Measurements from ENCODE around the gene AHCYL1. TPM values are rescaled to one million over a fixed set of nuclear protein-coding genes. Genes with fewer than 3 reads are reported as not detected.

Gene AHCYL1
- total and polyA plus RNA-seq, 2 donors from 2014 or later: 103 to 125 TPM

GRCh38 chr1:110006516-110006915, 22.0 kb downstream of the AHCYL1 start:
- Histone ChIP-seq H3K9me3 (ENCODE audit: control insufficient read depth in 2 of 3, insufficient read depth in 1 of 3, low read length in 3 of 3) (no peaks in the 10 kb centered on the region), H3K9ac (ENCODE audit: low read length in 3 of 3) (no peak overlapping the region), H3K27ac (ENCODE audit: low read depth in 2 of 2, low read length in 2 of 2) (no peak overlapping the region), H3K4me1 (ENCODE audit: control insufficient read depth in 2 of 3, insufficient read depth in 2 of 3, low read depth in 1 of 3, low read length in 3 of 3) (peaks cover 10 to 41% (median 24%) of the 10 kb centered on the region in 3 donors), H3K4me3 (ENCODE audit: low read length in 3 of 3) (no peak overlapping the region), H3K36me3 (ENCODE audit: control insufficient read depth in 2 of 3, insufficient read depth in 3 of 3, low read length in 3 of 3) (peaks cover 6 to 26% (median 23%) of the 10 kb centered on the region in 3 donors), H3K27me3 (ENCODE audit: control insufficient read depth, insufficient read depth, low read length) (no peaks in the 10 kb centered on the region)
- intact Hi-C loops (cut with DNase I): no loop called here
- DNase-seq (no peak), FAIRE-seq (no peak)
- no peak for TF ChIP-seq CTCF (IDR thresholded peaks at IDR 0.05; ENCODE audit: borderline replicate concordance, extremely low read depth, insufficient read depth)

- H3K27me3 ChIP-seq (ENCODE audit: control insufficient read depth, insufficient read depth, low read length): no peaks in the 10 kb centered on the region
- H3K9me3 ChIP-seq (ENCODE audit: control insufficient read depth in 2 of 3, insufficient read depth in 1 of 3, low read length in 3 of 3): no peaks in the 10 kb centered on the region
- H3K4me1 ChIP-seq (ENCODE audit: control insufficient read depth in 2 of 3, insufficient read depth in 2 of 3, low read depth in 1 of 3, low read length in 3 of 3): peaks cover 10 to 41% (median 24%) of the 10 kb centered on the region in 3 donors
- DNase-seq: no peak
- intact Hi-C loops (cut with DNase I): no loop called here
- H3K27ac ChIP-seq (ENCODE audit: low read depth in 2 of 2, low read length in 2 of 2): no peak overlapping the region
- H3K9ac ChIP-seq (ENCODE audit: low read length in 3 of 3): no peak overlapping the region
- TF ChIP-seq CTCF (IDR thresholded peaks at IDR 0.05; ENCODE audit: borderline replicate concordance, extremely low read depth, insufficient read depth): no peak
- no peak for FAIRE-seq
- peaks cover 12 to 33% (median 31%) of the 10 kb centered on the region in 3 donors for H3K36me3 ChIP-seq (ENCODE audit: control insufficient read depth in 2 of 3, insufficient read depth in 3 of 3, low read length in 3 of 3)
- no peak overlapping the region for H3K4me3 ChIP-seq (ENCODE audit: low read length in 3 of 3)
Measured at GRCh38 chr1:110007046-110007830, 22.7 kb downstream of the AHCYL1 start.

- Histone ChIP-seq H3K36me3 (ENCODE audit: control insufficient read depth in 2 of 3, insufficient read depth in 3 of 3, low read length in 3 of 3) (peaks cover 16 to 43% (median 34%) of the 10 kb centered on the region in 3 donors), H3K27me3 (ENCODE audit: control insufficient read depth, insufficient read depth, low read length) (no peaks in the 10 kb centered on the region), H3K9me3 (ENCODE audit: control insufficient read depth in 2 of 3, insufficient read depth in 1 of 3, low read length in 3 of 3) (no peaks in the 10 kb centered on the region), H3K9ac (ENCODE audit: low read length in 3 of 3) (no peak overlapping the region), H3K4me3 (ENCODE audit: low read length in 3 of 3) (no peak overlapping the region), H3K4me1 (ENCODE audit: control insufficient read depth in 2 of 3, insufficient read depth in 2 of 3, low read depth in 1 of 3, low read length in 3 of 3) (peaks cover 5 to 33% (median 17%) of the 10 kb centered on the region in 3 donors), H3K27ac (ENCODE audit: low read depth in 2 of 2, low read length in 2 of 2) (no peak overlapping the region)
- FAIRE-seq (no peak), DNase-seq (no peak)
- intact Hi-C loops (cut with DNase I): no loop called here
- TF ChIP-seq CTCF (IDR thresholded peaks at IDR 0.05; ENCODE audit: borderline replicate concordance, extremely low read depth, insufficient read depth): no peak
Measured at GRCh38 chr1:110008971-110009565, 24.5 kb downstream of the AHCYL1 start.

Measured in kidney (tissue), 14 donors.